Neural cell (in vitro differentiated cells): ENCODE results near the gene VSTM4. TPM values are rescaled to one million over a fixed set of nuclear protein-coding genes. Genes with fewer than 3 reads are reported as not detected.

Experiments
- H2AFZ ChIP-seq: fragments of 200-600, 300-800 bp; sonication (generic), shearing (Covaris generic); 2 replicates; pipeline ENCODE4 v1.6.0; 2014; ENCODE audit warnings: low read depth, mild to moderate bottlenecking, antibody characterized with exemption, low read length, moderate library complexity
- H3F3A ChIP-seq: fragments of 200-600 bp; shearing (Covaris generic); 2 replicates; pipeline ENCODE4 v1.6.1; 2016; ENCODE audit warnings: mild to moderate bottlenecking, moderate library complexity, mixed read lengths, antibody characterized with exemption, low read length; ENCODE audit not compliant: insufficient read depth, poor library complexity, severe bottlenecking
- H3K27ac ChIP-seq: fragments of 200-600, 300-800 bp; sonication (generic), shearing (Covaris generic); 2 replicates; pipeline ENCODE4 v1.5.1; 2014; ENCODE audit warnings: mild to moderate bottlenecking, low read length, moderate library complexity
- H3K27me3 ChIP-seq: fragments of 300-800, 200-600 bp; sonication (generic), shearing (Covaris generic); 2 replicates; pipeline ENCODE4 v1.6.0; 2014; ENCODE audit warnings: mild to moderate bottlenecking, low read depth, low read length, moderate library complexity; ENCODE audit not compliant: insufficient read depth
- H3K36me3 ChIP-seq: fragments of 300-800, 200-600 bp; sonication (generic), shearing (Covaris generic); 2 replicates; pipeline ENCODE4 v1.5.1; 2014; ENCODE audit warnings: mild to moderate bottlenecking, antibody characterized with exemption, low read length, moderate library complexity; ENCODE audit not compliant: insufficient read depth
- H3K4me2 ChIP-seq: fragments of 300-800, 200-600 bp; sonication (generic), shearing (Covaris generic); 2 replicates; pipeline ENCODE4 v1.6.0; 2014; ENCODE audit warnings: mild to moderate bottlenecking, low read length
- H3K4me3 ChIP-seq: fragments of 300-800, 200-600 bp; sonication (generic), shearing (Covaris generic); 2 replicates; pipeline ENCODE4 v1.5.1; 2014; ENCODE audit warnings: mild to moderate bottlenecking, low read length, moderate library complexity
- H3K79me2 ChIP-seq: fragments of 200-600 bp; shearing (Covaris generic); replicated peaks from 2 replicates; pipeline ENCODE4 v1.6.0; 2014; ENCODE audit warnings: mild to moderate bottlenecking, low read length, moderate library complexity; ENCODE audit not compliant: insufficient read depth
- H3K9ac ChIP-seq: fragments of 300-800, 200-600 bp; sonication (generic), shearing (Covaris generic); 2 replicates; pipeline ENCODE4 v1.6.1; 2016; ENCODE audit warnings: mild to moderate bottlenecking, low read length, mixed read lengths
- H3K9me2 ChIP-seq: fragments of 200-600 bp; shearing (Covaris generic); 2 replicates; pipeline ENCODE4 v1.6.1; 2016; ENCODE audit warnings: mild to moderate bottlenecking, low read length, mixed read lengths; ENCODE audit not compliant: insufficient read depth
- H3K9me3 ChIP-seq: fragments of 200-600, 300-800 bp; sonication (generic), shearing (Covaris generic); 2 replicates; pipeline ENCODE4 v1.6.1; 2016; ENCODE audit warnings: mild to moderate bottlenecking, mixed run types, low read length, moderate library complexity, mixed read lengths
- H4K20me1 ChIP-seq: fragments of 200-600 bp; shearing (Covaris generic); 2 replicates; pipeline ENCODE4 v1.6.1; 2016; ENCODE audit warnings: mild to moderate bottlenecking, mixed run types; ENCODE audit not compliant: insufficient read depth
- EP300 ChIP-seq: fragments of 450-650 bp; conservative IDR thresholded peaks from 2 replicates; pipeline ENCODE4 v1.6.1; 2014; ENCODE audit warnings: antibody characterized with exemption, mild to moderate bottlenecking, moderate library complexity; ENCODE audit not compliant: poor library complexity, severe bottlenecking
- EZH2 ChIP-seq: fragments of 200-600, 300-800 bp; shearing (Covaris generic), sonication (generic); IDR thresholded peaks from 2 replicates; pipeline ENCODE4 v1.6.1; 2014; ENCODE audit warnings: antibody characterized with exemption, low read length, borderline replicate concordance, mild to moderate bottlenecking; ENCODE audit not compliant: insufficient read depth, poor library complexity, severe bottlenecking
- MXI1 ChIP-seq: fragments of 450-650 bp; conservative IDR thresholded peaks from 2 replicates; pipeline ENCODE4 v1.6.1; 2014; ENCODE audit warnings: antibody characterized with exemption, mild to moderate bottlenecking; ENCODE audit not compliant: poor library complexity, severe bottlenecking
- POLR2AphosphoS5 ChIP-seq: IDR thresholded peaks from 2 replicates; pipeline ENCODE4 v1.6.1; 2012
- RAD21 ChIP-seq: fragments of 450-650 bp; conservative IDR thresholded peaks from 2 replicates; pipeline ENCODE4 v1.6.1; 2014; ENCODE audit warnings: antibody characterized with exemption, mild to moderate bottlenecking, moderate library complexity
- SMC3 ChIP-seq: fragments of 450-650 bp; conservative IDR thresholded peaks from 2 replicates; pipeline ENCODE4 v1.6.1; 2014; ENCODE audit warnings: antibody characterized with exemption, mild to moderate bottlenecking, moderate library complexity; ENCODE audit not compliant: poor library complexity
- TAF1 ChIP-seq: IDR thresholded peaks from 2 replicates; pipeline ENCODE4 v1.6.1; 2012; ENCODE audit warnings: low read depth
- polyA plus RNA-seq: library from polyadenylated mRNA; depleted of rRNA; stranded (reverse); fragments of >200 nt; gene quantifications from 2 replicates; pipeline ENCODE4 v1.2.3, GENCODE V29; 2014
- TF ChIP-seq, protein P1 (sequence below): IDR thresholded peaks from 2 replicates; pipeline ENCODE4 v1.6.1; 2012; ENCODE audit warnings: borderline replicate concordance
- TF ChIP-seq, protein P2 (sequence below): fragments of 450-650 bp; IDR thresholded peaks from 2 replicates; pipeline ENCODE4 v1.5.1; 2014; ENCODE audit warnings: antibody characterized with exemption, mild to moderate bottlenecking, moderate library complexity; ENCODE audit not compliant: poor library complexity, severe bottlenecking

Gene VSTM4
- polyA plus RNA-seq, 1 donor from 2014 or later, result 0.52 TPM

DNA sequence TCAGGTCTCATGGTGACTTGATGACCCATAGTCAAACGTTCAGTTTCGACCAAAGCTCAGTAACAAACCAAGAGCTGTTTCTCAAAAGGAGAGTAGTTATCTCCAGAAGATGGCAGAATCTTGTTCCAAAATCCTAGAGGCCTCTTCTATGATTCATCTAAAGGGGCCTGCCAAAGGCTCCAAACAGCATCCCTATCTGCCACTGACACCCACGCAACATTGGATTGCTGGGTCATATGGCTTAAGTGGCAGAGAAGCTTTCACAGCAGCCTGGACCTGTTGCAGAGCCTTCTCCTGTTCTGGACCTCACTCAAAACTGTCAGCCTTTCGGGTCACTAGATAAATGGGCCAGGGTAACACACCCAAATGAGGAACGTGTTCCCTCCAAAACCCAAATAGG, 121.7 kb downstream of the VSTM4 start:
- Histone ChIP-seq H3K27ac (no peak overlapping the region), H3K9me3 (no peaks in the 10 kb centered on the region), H3K36me3 (no peaks in the 10 kb centered on the region), H3F3A (no peaks in the 10 kb centered on the region), H3K4me2 (no peak overlapping the region), H3K9me2 (no peaks in the 10 kb centered on the region), H3K27me3 (no peaks in the 10 kb centered on the region), H3K4me3 (no peak overlapping the region), H3K9ac (no peak overlapping the region), H3K79me2 (no peaks in the 10 kb centered on the region), H4K20me1 (no peaks in the 10 kb centered on the region), H2AFZ (no peak overlapping the region)
- TF ChIP-seq POLR2AphosphoS5, result no peak
- no peak for TF ChIP-seq MXI1
- TF ChIP-seq SMC3, result no peak
- no peak for TF ChIP-seq EP300
- no peak for TF ChIP-seq TAF1
- no peak for TF ChIP-seq RAD21
- no peak for TF ChIP-seq EZH2
- TF ChIP-seq, protein P1, sequence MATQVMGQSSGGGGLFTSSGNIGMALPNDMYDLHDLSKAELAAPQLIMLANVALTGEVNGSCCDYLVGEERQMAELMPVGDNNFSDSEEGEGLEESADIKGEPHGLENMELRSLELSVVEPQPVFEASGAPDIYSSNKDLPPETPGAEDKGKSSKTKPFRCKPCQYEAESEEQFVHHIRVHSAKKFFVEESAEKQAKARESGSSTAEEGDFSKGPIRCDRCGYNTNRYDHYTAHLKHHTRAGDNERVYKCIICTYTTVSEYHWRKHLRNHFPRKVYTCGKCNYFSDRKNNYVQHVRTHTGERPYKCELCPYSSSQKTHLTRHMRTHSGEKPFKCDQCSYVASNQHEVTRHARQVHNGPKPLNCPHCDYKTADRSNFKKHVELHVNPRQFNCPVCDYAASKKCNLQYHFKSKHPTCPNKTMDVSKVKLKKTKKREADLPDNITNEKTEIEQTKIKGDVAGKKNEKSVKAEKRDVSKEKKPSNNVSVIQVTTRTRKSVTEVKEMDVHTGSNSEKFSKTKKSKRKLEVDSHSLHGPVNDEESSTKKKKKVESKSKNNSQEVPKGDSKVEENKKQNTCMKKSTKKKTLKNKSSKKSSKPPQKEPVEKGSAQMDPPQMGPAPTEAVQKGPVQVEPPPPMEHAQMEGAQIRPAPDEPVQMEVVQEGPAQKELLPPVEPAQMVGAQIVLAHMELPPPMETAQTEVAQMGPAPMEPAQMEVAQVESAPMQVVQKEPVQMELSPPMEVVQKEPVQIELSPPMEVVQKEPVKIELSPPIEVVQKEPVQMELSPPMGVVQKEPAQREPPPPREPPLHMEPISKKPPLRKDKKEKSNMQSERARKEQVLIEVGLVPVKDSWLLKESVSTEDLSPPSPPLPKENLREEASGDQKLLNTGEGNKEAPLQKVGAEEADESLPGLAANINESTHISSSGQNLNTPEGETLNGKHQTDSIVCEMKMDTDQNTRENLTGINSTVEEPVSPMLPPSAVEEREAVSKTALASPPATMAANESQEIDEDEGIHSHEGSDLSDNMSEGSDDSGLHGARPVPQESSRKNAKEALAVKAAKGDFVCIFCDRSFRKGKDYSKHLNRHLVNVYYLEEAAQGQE, result no peak

DNA sequence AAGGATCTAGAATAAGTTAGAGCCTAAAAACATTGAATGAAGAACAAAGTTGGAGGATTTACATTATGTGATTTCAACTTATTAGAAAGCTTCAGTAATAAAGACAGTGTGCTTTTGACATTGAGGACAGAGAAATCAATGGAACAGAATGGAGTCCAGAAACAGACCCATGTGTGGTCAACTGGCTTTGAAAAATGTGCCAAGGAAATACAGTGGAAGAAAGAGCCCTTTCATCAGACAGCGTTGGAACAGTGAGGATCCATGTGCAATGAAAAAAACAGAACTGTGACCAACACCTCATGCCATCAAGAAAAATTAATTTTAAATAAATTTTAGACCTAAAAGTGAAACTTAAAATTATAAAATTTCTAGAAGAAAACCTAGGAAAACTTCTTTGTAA, 125.1 kb downstream of the VSTM4 start:
- H3F3A ChIP-seq, result no peaks in the 10 kb centered on the region
- H3K27me3 ChIP-seq, result no peaks in the 10 kb centered on the region
- H3K27ac ChIP-seq, result no peak overlapping the region
- no peaks in the 10 kb centered on the region for H3K9me2 ChIP-seq
- H3K4me3 ChIP-seq, result no peak overlapping the region
- H3K79me2 ChIP-seq, result no peaks in the 10 kb centered on the region
- H3K9ac ChIP-seq, result no peak overlapping the region
- H2AFZ ChIP-seq, result no peak overlapping the region
- TF ChIP-seq MXI1 (no peak), EZH2 (no peak)
- no peak overlapping the region for H3K4me2 ChIP-seq
- no peaks in the 10 kb centered on the region for H3K9me3 ChIP-seq
- no peaks in the 10 kb centered on the region for H4K20me1 ChIP-seq
- no peaks in the 10 kb centered on the region for H3K36me3 ChIP-seq

DNA sequence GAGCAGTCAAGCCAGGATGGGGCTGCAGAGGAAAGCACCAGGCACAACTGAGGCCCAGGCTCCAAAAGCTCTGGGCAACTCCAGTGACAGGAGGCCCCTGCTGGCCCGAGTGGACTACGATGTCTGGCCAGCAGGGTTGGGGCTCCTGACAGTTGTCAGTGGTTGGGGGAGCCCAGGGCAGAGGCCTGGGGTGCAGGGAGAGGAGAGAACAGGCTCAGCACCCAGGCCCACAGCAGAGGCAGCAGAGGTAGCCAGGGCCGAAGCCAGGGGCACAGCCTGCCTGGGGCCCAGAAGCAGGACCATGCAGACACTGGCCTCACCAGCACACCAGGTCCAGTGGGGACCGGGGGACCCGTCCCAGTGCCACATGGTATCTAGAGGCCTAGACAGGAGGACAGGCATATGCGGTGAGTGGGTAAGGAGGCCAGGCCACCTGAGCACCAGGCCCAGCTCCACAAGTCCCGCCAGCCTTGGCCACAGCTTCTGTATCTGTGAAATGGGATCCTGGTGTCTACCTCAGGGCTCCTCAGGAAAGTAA, 129.6 kb downstream of the VSTM4 start:
- Histone ChIP-seq H3K4me3 (no peak overlapping the region), H3K9me2 (no peaks in the 10 kb centered on the region), H2AFZ (no peak overlapping the region), H3K79me2 (no peaks in the 10 kb centered on the region), H3K9me3 (no peaks in the 10 kb centered on the region), H3K9ac (no peak overlapping the region), H3K36me3 (no peaks in the 10 kb centered on the region), H4K20me1 (no peaks in the 10 kb centered on the region), H3K27ac (no peak overlapping the region), H3K4me2 (no peak overlapping the region), H3F3A (no peaks in the 10 kb centered on the region), H3K27me3 (no peaks in the 10 kb centered on the region)
- TF ChIP-seq TAF1, result no peak
- no peak for TF ChIP-seq SMC3
- TF ChIP-seq RAD21, result no peak
- no peak for TF ChIP-seq EZH2
- no peak for TF ChIP-seq EP300
- TF ChIP-seq, protein P2, sequence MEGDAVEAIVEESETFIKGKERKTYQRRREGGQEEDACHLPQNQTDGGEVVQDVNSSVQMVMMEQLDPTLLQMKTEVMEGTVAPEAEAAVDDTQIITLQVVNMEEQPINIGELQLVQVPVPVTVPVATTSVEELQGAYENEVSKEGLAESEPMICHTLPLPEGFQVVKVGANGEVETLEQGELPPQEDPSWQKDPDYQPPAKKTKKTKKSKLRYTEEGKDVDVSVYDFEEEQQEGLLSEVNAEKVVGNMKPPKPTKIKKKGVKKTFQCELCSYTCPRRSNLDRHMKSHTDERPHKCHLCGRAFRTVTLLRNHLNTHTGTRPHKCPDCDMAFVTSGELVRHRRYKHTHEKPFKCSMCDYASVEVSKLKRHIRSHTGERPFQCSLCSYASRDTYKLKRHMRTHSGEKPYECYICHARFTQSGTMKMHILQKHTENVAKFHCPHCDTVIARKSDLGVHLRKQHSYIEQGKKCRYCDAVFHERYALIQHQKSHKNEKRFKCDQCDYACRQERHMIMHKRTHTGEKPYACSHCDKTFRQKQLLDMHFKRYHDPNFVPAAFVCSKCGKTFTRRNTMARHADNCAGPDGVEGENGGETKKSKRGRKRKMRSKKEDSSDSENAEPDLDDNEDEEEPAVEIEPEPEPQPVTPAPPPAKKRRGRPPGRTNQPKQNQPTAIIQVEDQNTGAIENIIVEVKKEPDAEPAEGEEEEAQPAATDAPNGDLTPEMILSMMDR, result no peak
- no peak for TF ChIP-seq POLR2AphosphoS5
- TF ChIP-seq MXI1, result no peak
- TF ChIP-seq, protein P1, result no peak
